NCI-H524 treated with DMSO at 0.1 percent for 48 hours (cell line): ENCODE data around the gene STAU1.
"Not testable (repeated sequence)": the region's sequence is repeated elsewhere in the genome, so short reads cannot be mapped to it uniquely, and the experiment has no call there.

Experiments used
- DNase-seq: peaks from one replicate; lab custom pipeline; 2025; lab: John Stamatoyannopoulos, UW

Gene STAU1

DNA sequence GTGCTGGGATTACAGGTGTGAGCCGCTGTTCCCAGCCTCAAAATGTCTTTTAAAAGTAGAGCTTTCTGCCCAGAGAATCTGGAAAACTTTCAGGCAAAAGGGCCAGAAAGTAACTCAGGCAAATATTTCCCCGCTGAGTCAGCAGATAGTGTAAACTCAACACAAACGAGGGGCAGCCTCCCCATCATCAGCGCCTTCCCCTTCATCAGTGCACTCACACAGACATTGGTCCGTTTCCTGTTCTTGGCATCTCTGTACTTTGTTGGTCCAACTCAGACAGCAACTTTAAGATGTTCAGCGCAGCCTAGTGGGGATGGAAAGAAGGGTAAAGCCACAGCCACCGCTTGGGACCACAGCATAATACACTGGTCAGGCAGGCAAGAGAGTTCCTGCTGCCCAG lies 72.6 kb downstream of the STAU1 start:
- DNase-seq: no peak

GRCh38 chr20:49112596-49113274 lies 75.4 kb downstream of the STAU1 start:
- no peak for DNase-seq

GRCh38 chr20:49110767-49111694 lies 77.1 kb downstream of the STAU1 start:
- DNase-seq: no peak

GRCh38 chr20:49106328-49106727 lies 81.8 kb downstream of the STAU1 start:
- no peak for DNase-seq

DNA sequence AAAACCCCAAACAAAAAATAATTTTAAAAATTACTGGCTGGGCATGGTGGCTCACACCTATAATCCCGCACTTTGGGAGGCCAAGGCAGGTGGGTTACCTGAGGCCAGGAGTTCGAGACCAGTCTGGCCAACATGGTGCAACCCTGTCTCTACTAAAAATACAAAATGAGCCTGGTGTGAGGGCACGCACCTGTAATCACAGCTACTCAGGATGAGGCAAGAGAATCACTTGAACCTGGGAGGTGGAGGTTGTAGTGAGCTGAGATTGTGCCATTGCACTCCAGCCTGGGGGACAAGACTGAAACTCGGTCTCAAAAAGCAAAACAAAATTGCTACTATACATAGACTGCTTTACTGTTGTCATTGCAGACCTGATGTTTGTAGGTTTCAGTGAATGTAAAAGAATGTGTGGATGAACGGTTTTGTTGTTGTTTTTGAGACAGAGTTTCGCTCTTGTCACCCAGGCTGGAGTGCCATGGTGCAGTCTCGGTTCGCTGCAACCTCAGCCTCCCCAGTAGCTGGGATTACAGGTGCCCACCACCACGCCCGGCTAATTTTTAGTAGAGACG lies 83.1 kb downstream of the STAU1 start:
- not testable (repeated sequence) for DNase-seq

GRCh38 chr20:49104365-49104648 lies 83.8 kb downstream of the STAU1 start:
- DNase-seq: no peak

- DNase-seq: no peak
Observed at GRCh38 chr20:49103647-49104364, 84.3 kb downstream of the STAU1 start.

DNA sequence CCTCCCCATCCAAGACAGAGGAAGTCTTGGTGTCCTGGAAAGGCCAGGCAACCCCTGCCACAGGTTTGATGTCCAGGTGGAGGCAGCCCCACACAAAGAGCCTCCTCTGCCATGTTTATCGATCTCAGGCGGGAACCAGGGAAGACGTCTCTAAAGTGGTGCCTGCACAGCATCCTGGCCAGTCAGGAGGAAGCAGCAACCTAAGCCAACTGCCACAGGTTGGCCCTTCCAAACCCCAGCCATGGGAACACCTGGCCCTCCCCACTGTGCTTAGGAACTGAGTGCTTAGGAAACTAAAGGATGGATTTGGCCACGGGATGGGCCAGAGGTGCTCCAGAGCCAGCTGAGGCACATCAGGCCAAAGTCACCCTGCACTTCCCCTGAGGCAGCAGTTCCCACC lies 85.1 kb downstream of the STAU1 start:
- no peak for DNase-seq

- DNase-seq: no peak
Observed at GRCh38 chr20:49100972-49101371, 87.2 kb downstream of the STAU1 start.

DNA sequence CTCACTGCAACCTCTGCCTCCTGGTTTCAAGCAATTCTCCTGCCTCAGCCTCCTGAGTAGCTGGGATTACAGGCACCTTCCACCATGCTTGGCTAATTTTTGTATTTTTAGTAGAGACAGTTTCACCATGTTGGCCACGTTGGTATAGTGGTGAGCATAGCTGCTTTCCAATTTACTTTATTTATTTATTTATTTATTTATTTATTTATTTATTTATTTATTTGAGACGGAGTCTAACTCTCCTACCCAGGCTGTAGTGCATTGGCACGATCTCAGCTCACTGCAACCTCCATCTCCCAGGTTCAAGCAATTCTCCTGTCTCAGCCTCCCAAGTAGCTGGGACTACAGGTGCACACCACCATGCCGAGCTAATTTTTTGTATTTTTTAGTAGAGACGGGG lies 87.8 kb downstream of the STAU1 start:
- not testable (repeated sequence) for DNase-seq

DNA sequence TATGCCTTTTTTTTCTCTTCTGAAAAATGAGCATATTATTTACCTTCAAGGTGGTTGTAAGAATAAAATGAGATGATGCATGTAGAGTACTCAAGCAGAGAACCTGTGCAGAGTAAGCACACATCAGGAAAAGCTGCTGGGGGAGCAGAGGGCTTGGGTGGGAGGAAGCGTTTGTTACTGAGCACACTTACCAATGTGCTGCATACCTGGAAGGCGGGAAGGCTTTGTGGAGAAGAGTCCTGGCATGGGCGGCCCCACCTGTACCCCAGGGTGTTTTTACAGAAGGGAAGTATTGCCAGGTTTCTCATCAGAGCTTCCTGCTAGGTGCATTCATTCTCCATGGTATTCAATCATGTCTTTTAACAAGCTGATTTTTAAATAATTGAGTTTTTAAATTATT lies 89.1 kb downstream of the STAU1 start:
- DNase-seq: no peak

DNA sequence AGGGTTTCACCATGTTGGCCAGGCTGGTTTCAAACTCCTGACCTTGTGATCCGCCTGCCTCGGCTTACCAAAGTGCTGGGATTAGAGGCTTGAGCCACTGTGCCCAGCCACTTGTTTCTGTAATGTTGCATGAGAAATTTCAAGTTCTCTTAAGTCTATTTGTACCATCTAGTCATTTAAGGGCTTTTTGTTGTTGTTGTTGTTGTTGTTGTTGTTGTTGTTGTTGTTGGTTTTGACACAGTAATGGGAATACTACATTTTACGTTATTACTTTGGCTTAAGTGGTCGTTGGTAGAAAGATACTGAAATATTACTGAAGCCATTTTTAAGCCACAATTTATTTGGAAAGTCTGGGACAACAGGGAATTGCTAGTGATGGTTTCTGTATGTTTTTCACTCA lies 90.0 kb downstream of the STAU1 start:
- no peak for DNase-seq

DNA sequence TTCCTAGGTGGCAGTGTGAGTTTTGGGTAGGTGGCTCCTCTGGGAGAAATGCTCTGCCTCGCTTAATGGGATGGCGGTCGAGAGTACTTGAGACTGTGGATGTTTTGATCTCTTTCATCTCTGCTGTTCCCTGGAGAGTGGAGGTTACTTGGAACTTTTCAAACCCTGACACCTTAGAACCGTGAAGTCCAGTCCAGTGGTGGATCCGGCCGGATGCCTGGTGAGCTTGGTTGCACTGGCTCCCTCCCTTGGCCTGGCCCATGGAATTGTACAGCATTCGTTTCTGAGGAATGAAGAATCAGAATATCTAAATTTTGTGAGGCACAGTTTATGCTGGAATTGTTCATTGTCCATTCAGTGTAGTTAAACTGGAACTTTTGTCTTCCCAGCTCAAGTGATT lies 91.0 kb downstream of the STAU1 start:
- no peak for DNase-seq

DNA sequence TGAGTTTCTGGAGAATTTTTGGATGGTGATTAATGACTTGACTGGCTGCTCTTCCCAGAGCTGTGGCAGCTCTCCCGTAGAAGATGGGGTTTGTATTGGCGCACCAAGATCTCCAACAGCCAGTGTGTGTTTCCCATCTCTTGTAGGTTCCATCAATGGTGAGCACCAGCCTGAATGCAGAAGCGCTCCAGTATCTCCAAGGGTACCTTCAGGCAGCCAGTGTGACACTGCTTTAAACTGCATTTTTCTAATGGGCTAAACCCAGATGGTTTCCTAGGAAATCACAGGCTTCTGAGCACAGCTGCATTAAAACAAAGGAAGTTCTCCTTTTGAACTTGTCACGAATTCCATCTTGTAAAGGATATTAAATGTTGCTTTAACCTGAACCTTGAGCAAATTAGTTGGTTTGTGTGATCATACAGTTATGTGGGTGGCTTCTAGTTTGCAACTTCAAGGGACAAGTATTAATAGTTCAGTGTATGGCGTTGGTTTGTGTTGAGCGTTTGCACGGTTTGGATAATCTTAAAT lies 91.9 kb downstream of the STAU1 start:
- DNase-seq: no peak

GRCh38 chr20:49091762-49092161 lies 96.4 kb downstream of the STAU1 start:
- DNase-seq: no peak

GRCh38 chr20:49091104-49091503 lies 97.0 kb downstream of the STAU1 start:
- DNase-seq: no peak

- not testable (repeated sequence) for DNase-seq
Observed at GRCh38 chr20:49082295-49082694, 105.8 kb downstream of the STAU1 start.

GRCh38 chr20:49078310-49078709 lies 109.8 kb downstream of the STAU1 start:
- DNase-seq: no peak

- no peak for DNase-seq
Observed at GRCh38 chr20:49074521-49074920, 113.6 kb downstream of the STAU1 start.
